Lower lobe of right lung (tissue), 2 donors: ENCODE data around the gene FRMD3. TPM values are rescaled to one million over a fixed set of nuclear protein-coding genes. Genes with fewer than 3 reads are reported as not detected.

Experiments used
- ATAC-seq, 2 donors: fragments of 200-7000 bp; cut with Tn5 transposase; one replicate each; pipeline ENCODE4 v1.9.1; 2020 to 2022; ENCODE audit warnings: mild to moderate bottlenecking in 2 of 2, moderate library complexity in 2 of 2
- DNase-seq: peaks from one replicate; pipeline ENCODE4 v3.0.0-alpha.2; 2020
- H3K27ac ChIP-seq: fragments of 200-600 bp; one replicate; pipeline ENCODE4 v1.8.0; 2022
- H3K27me3 ChIP-seq: fragments of 200-600 bp; one replicate; pipeline ENCODE4 v1.8.0; 2022; ENCODE audit warnings: low read depth
- H3K36me3 ChIP-seq: fragments of 200-600 bp; one replicate; pipeline ENCODE4 v1.8.0; 2022; ENCODE audit warnings: mild to moderate bottlenecking
- H3K4me1 ChIP-seq: fragments of 200-600 bp; one replicate; pipeline ENCODE4 v1.8.0; 2022
- H3K4me3 ChIP-seq: fragments of 200-600 bp; one replicate; pipeline ENCODE4 v1.8.0; 2022; ENCODE audit warnings: mild to moderate bottlenecking
- H3K9me3 ChIP-seq: fragments of 200-600 bp; one replicate; pipeline ENCODE4 v1.8.0; 2022
- CTCF ChIP-seq: fragments of 200-600 bp; IDR thresholded peaks from one replicate; pipeline ENCODE4 v1.8.0; 2022; ENCODE audit warnings: antibody characterized with exemption, mild to moderate bottlenecking
- intact Hi-C: fragments of 100-400 bp; cut with DNase I; formaldehyde crosslinking; loops from one replicate; pipeline ENCODE4 v1.11.0; 2022
- total RNA-seq: library from RNA; stranded (reverse); fragmentation: NEBNext Ultra II Directional; extraction: Animal tissue kit (Norgen Biotek cat#: 25700); gene quantifications from one replicate; pipeline ENCODE4 v1.2.1, GENCODE V29; 2021
- donor health status: DM: no; HTN: yes; CAD: no; lungs with severe emphysema.

FRMD3 gene
- total RNA-seq, 1 donor from 2014 or later = 9.7 TPM

- ATAC-seq (no peak), DNase-seq (no peak)
- Histone ChIP-seq H3K4me3 (no peak overlapping the region), H3K36me3 (no peaks in the 10 kb centered on the region), H3K27me3 (no peaks in the 10 kb centered on the region), H3K4me1 (no peaks in the 10 kb centered on the region), H3K27ac (no peak overlapping the region), H3K9me3 (peaks cover 4% of the 10 kb centered on the region)
- intact Hi-C loops = no loop called here
- no peak for TF ChIP-seq CTCF
Observed at GRCh38 chr9:83388346-83388745, 149.9 kb downstream of the FRMD3 start.

GRCh38 chr9:83387401-83388185 lies 150.6 kb downstream of the FRMD3 start:
- intact Hi-C loops = no loop called here
- no peak for TF ChIP-seq CTCF
- H3K4me1 ChIP-seq = no peaks in the 10 kb centered on the region
- DNase-seq = no peak
- peaks cover 12% of the 10 kb centered on the region for H3K9me3 ChIP-seq
- H3K36me3 ChIP-seq = no peaks in the 10 kb centered on the region
- no peak overlapping the region for H3K27ac ChIP-seq
- no peaks in the 10 kb centered on the region for H3K27me3 ChIP-seq
- H3K4me3 ChIP-seq = no peak overlapping the region
- no peak for ATAC-seq

- Histone ChIP-seq H3K4me3 (no peak overlapping the region), H3K9me3 (peaks cover 13% of the 10 kb centered on the region), H3K27me3 (no peaks in the 10 kb centered on the region), H3K4me1 (no peaks in the 10 kb centered on the region), H3K36me3 (no peaks in the 10 kb centered on the region), H3K27ac (no peak overlapping the region)
- ATAC-seq (no peak), DNase-seq (no peak)
- no peak for TF ChIP-seq CTCF
- intact Hi-C loops = no loop called here
Observed at GRCh38 chr9:83385317-83385716, 152.9 kb downstream of the FRMD3 start.

- DNase-seq (no peak), ATAC-seq (no peak)
- no peaks in the 10 kb centered on the region for H3K4me1 ChIP-seq
- H3K4me3 ChIP-seq = no peak overlapping the region
- H3K36me3 ChIP-seq = no peaks in the 10 kb centered on the region
- TF ChIP-seq CTCF = no peak
- intact Hi-C loops = no loop called here
- no peak overlapping the region for H3K27ac ChIP-seq
- H3K27me3 ChIP-seq = no peaks in the 10 kb centered on the region
- H3K9me3 ChIP-seq = peaks cover 13% of the 10 kb centered on the region
Observed at GRCh38 chr9:83384214-83384613, 154.0 kb downstream of the FRMD3 start.

GRCh38 chr9:83383034-83383433 lies 155.2 kb downstream of the FRMD3 start:
- no peaks in the 10 kb centered on the region for H3K4me1 ChIP-seq
- TF ChIP-seq CTCF = no peak
- H3K4me3 ChIP-seq = no peak overlapping the region
- DNase-seq = no peak
- no peak for ATAC-seq
- no peaks in the 10 kb centered on the region for H3K27me3 ChIP-seq
- H3K27ac ChIP-seq = no peak overlapping the region
- no peaks in the 10 kb centered on the region for H3K36me3 ChIP-seq
- peaks cover 13% of the 10 kb centered on the region for H3K9me3 ChIP-seq
- intact Hi-C loops = no loop called here
